Subcutaneous adipose tissue (tissue), 4 donors: Measurements from ENCODE around the gene CDKN2B. TPM values are rescaled to one million over a fixed set of nuclear protein-coding genes. Genes with fewer than 3 reads are reported as not detected.

Source experiments
- total RNA-seq, 4 donors: library from RNA; depleted of rRNA; stranded (reverse); fragments of >200 nt; gene quantifications; one replicate each; pipeline ENCODE4 v1.1.0, GENCODE V29; 2016
- TF ChIP-seq, protein P1 (sequence below): fragments of 450-650 bp; IDR thresholded peaks from one replicate; pipeline ENCODE4 v1.5.1; 2016; ENCODE audit warnings: low read depth, mild to moderate bottlenecking, control low read depth, antibody characterized with exemption, moderate library complexity

Gene CDKN2B
- total RNA-seq, 4 donors from 2014 or later, result 29.8 to 95.4 (median 65.4) TPM

DNA sequence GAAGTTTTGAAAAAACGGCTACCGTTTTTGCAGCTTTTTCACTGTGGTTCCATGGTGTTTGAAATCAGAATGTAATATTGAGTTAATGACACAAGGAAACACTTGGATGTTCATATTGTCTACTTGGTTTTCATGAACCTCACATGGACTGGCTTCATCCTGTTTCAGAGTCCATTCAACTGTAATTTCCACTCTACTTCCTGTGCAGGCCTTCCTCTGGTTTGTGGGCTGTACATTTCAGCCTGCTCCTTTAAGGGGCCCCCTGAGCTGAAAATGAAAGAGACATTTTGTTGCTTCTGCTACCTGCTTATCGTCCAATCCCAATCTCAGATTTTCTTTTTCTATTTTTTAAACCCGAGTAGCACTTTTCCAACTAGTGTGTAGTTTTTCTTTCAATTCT lies 41.8 kb upstream of the CDKN2B start:
- TF ChIP-seq, protein P1, sequence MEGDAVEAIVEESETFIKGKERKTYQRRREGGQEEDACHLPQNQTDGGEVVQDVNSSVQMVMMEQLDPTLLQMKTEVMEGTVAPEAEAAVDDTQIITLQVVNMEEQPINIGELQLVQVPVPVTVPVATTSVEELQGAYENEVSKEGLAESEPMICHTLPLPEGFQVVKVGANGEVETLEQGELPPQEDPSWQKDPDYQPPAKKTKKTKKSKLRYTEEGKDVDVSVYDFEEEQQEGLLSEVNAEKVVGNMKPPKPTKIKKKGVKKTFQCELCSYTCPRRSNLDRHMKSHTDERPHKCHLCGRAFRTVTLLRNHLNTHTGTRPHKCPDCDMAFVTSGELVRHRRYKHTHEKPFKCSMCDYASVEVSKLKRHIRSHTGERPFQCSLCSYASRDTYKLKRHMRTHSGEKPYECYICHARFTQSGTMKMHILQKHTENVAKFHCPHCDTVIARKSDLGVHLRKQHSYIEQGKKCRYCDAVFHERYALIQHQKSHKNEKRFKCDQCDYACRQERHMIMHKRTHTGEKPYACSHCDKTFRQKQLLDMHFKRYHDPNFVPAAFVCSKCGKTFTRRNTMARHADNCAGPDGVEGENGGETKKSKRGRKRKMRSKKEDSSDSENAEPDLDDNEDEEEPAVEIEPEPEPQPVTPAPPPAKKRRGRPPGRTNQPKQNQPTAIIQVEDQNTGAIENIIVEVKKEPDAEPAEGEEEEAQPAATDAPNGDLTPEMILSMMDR, result no peak

- TF ChIP-seq, protein P1, result no peak
Measured at GRCh38 chr9:22049411-22049810, 40.3 kb upstream of the CDKN2B start.

- TF ChIP-seq, protein P1, result no peak
Measured at GRCh38 chr9:22047596-22047995, 38.5 kb upstream of the CDKN2B start.

DNA sequence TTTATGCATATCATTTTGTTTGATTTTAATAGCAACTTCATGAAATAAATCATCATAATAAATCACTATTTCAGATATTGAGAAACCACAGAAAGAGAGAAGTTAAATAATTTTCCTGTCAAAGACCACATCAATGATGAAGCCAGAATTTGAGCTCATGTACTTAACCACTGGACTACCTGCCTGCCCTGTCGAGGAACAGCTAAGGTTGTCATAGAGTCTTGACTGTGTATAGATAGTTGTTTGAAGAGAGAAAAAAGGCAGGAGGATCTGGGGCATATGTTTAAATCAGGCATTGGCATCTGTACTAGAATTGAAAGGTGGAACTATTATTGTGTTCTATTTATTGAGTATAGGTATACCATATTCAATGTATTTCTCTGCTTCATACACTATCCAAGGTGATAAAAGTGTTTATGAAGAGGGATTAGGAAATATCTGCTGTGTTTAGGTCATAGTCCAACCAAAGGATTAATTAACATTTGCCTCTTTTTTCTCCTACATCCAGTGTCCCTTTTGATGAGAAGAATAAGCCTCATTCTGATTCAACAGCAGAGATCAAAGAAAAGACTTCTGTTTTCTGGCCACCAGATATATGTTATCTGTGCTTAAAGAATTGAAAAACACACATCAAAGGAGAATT lies 37.3 kb upstream of the CDKN2B start:
- TF ChIP-seq, protein P1, result no peak

DNA sequence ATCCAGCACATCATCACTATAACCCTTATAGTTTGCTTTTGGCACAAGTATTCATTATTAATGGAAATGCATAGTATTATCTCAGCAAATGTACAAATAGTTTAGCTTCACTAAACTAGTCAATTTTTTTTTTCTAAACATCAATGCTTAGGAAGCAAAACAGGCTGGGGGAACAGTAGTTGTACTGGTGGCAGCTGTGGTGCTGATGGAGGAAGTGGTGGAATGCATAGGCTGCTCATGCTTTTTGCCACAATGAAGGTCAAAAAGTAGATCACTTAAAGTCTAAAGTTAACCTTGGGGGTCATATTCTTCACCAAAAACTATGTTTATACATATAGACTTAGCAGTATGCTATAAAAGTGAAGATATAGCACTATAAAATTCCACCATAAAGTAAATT lies 36.3 kb upstream of the CDKN2B start:
- TF ChIP-seq, protein P1, result no peak

- TF ChIP-seq, protein P1, result no peak
Measured at GRCh38 chr9:22044583-22044982, 35.5 kb upstream of the CDKN2B start.

DNA sequence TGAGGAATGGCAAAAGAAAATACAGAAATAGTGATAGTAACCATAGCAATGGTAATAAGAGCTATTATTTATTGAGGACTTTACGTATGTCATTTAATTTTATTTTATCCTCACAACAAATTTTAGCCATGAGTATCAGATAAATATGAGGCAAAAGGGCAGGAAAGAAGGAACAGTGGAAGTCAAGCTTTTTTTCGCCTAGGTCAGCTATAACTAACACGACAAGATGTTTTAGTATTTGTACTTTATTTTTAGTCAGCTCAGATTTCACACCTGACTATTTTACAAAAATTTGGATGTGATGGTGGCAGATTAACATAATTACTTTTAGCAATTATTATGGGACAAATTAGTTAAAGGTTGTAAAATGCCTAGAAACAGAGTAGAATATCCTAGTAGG lies 34.8 kb upstream of the CDKN2B start:
- TF ChIP-seq, protein P1, result no peak
